Ovary (tissue), 3 donors: Measurements from ENCODE around the gene ARID1B.

ENCODE experiments used
- POLR2A ChIP-seq: fragments of 450-650 bp; IDR thresholded peaks from one replicate; pipeline ENCODE4 v1.6.1; 2017; ENCODE audit warnings: antibody characterized with exemption, mild to moderate bottlenecking, moderate library complexity
- TF ChIP-seq, protein P1 (sequence below), 3 donors: fragments of 450-650 bp in 2 of 3; fragments of 200-600 bp in 1 of 3; IDR thresholded peaks; one replicate each; pipeline versions ENCODE4 v1.5.1 to v1.8.0; 2016 to 2022; ENCODE audit warnings: antibody characterized with exemption in 3 of 3, mild to moderate bottlenecking in 1 of 3
- donor health status: DM: no; HTN: no; CAD: no.

DNA sequence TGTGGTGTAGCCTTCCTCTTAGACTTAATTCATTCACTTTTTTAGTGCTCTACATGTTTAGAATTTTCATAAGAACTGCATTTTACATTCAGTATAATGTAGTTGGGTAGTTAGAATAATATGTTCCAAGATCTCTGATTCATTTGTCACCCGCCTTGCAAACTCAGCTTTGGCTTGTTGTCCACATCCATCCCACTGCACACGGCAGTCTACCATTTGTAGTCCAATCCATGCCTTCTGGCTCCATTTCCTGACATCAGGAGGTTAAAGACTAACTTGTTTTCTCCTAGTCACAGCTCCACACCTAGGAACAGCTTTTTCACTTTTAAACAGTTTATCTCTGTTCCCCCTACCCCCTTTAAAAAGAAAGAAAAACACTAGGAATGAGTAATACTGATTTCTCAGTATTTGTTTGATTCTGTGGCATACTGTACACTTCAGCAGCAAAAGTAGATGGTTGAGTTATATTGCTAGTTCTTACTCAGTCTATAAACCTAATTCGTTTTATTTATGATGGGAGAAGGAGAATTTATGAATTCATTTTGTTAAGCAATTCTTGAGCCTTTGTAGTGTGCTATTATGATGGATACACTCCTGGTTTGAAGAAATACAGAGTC, 180.9 kb downstream of the ARID1B start:
- TF ChIP-seq POLR2A = no peak
- TF ChIP-seq, protein P1, sequence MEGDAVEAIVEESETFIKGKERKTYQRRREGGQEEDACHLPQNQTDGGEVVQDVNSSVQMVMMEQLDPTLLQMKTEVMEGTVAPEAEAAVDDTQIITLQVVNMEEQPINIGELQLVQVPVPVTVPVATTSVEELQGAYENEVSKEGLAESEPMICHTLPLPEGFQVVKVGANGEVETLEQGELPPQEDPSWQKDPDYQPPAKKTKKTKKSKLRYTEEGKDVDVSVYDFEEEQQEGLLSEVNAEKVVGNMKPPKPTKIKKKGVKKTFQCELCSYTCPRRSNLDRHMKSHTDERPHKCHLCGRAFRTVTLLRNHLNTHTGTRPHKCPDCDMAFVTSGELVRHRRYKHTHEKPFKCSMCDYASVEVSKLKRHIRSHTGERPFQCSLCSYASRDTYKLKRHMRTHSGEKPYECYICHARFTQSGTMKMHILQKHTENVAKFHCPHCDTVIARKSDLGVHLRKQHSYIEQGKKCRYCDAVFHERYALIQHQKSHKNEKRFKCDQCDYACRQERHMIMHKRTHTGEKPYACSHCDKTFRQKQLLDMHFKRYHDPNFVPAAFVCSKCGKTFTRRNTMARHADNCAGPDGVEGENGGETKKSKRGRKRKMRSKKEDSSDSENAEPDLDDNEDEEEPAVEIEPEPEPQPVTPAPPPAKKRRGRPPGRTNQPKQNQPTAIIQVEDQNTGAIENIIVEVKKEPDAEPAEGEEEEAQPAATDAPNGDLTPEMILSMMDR (IDR thresholded peaks at IDR 0.05) = no peak
